IPS-18c (cell line): ENCODE measurements around the gene TFDP2.
"Not testable (repeated sequence)": the region's sequence is repeated elsewhere in the genome, so short reads cannot be mapped to it uniquely, and the experiment has no call there.

Experiments
- H3K4me3 ChIP-seq: 2 replicates; pipeline ENCODE4 v1.7.0; 2013; ENCODE audit warnings: low read depth, mild to moderate bottlenecking, low read length, moderate library complexity; ENCODE audit not compliant: insufficient read depth
- H3K9me3 ChIP-seq: one replicate; pipeline ENCODE4 v1.6.1; 2013; ENCODE audit warnings: mild to moderate bottlenecking, low read length, moderate library complexity; ENCODE audit not compliant: control insufficient read depth, insufficient read depth

Gene TFDP2, protein sequence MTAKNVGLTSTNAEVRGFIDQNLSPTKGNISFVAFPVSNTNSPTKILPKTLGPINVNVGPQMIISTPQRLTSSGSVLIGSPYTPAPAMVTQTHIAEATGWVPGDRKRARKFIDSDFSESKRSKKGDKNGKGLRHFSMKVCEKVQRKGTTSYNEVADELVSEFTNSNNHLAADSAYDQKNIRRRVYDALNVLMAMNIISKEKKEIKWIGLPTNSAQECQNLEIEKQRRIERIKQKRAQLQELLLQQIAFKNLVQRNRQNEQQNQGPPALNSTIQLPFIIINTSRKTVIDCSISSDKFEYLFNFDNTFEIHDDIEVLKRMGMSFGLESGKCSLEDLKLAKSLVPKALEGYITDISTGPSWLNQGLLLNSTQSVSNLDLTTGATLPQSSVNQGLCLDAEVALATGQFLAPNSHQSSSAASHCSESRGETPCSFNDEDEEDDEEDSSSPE

DNA sequence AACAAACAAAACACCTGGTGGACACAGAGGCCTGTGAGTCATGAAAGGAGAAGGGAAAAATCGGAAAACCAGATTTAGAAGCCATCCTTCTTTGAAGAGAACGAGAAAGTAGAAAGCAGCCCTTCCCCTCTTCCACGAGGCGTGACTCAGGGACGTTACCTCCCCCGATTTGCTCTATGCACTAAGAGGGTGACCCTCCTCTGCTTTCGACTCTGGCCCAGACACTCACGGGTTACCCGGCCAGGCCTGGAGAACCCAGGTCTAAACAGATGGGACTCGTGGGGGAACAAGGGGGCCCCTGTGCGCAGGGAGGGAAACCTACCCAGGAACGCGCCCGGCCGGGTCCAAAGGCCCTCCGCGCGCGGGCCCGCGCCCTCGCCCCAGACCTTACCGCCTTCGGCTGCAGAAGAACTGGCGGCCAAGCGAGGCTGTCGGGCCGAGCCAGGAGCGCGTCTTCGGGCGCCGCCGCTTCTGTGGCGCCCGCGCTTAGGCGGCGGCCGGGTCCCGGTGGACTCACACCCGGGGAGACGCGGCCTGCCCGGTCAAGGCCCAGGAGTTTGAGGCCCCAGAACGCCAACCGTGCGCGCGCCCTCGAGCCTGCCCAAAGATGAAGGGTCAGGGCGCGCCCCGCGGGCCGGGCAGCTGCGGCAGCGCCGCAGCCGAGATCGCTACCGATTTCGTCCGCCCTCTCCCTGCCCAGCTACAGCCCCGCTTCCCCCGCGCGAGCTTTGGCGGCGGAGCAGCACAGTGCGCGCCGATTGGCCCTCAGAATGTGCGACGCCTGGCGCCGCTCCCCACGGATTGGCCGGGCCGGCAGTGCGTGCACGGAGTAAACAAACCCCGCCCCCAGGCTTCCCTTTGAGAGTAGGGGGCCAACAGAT is at the start of gene TFDP2:
Gene TFDP2 (minus strand): TSS at position 753 of the 881 bp plus-strand sequence. CDS start 47,795 bp downstream, outside the sequence.
- no peaks in the 10 kb centered on the region for H3K9me3 ChIP-seq
- H3K4me3 ChIP-seq: peak within 1 kb of the TSS; percentile 86

DNA sequence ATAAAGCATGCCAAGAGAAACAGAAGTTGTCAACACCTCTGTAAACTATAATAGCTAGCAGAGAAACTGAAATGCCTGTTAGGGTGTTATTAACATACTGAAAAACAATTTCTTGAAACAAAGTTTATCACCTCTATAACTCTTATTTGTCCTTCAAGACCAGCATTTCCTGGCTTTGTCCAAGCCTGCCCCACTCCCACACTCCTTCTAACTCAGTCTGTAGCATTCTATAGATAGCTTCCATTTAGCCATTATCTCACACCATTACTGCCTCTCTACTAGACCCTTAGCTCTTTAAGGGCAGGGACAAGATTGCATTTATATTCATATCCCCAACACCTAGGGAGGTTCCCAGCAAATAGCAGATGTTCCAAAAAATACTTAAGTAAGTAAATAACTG is 39.5 kb upstream of the TFDP2 start:
- Histone ChIP-seq H3K4me3 (no peak overlapping the region), H3K9me3 (no peaks in the 10 kb centered on the region)

DNA sequence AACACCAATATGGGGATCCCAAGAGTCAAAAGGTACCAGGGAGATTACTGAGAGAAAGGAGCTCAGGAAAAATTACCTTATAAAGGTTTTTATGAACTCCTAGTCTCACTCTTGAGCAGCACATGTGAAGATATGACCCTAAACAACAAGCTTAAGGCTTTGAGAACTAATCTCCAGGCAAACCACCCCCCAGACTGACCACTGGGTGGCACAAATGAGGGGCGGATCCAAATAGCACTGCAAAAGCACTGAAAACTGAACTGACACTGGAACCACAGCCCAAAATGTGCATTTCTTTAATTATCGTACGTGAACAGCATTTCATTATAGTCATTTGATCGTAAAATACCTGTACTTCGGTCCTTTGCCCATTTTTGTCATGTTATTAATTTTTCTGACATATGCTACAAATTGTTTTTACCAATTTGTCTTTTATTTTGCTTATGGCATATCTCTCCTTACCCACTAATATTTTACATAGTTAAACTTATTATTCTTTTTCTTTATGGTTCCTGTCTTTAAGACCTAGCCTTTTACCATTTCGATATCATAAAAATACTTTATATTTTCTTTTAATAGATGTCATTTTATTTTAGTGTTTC is 31.5 kb upstream of the TFDP2 start:
- H3K9me3 ChIP-seq: no peaks in the 10 kb centered on the region
- no peak overlapping the region for H3K4me3 ChIP-seq

DNA sequence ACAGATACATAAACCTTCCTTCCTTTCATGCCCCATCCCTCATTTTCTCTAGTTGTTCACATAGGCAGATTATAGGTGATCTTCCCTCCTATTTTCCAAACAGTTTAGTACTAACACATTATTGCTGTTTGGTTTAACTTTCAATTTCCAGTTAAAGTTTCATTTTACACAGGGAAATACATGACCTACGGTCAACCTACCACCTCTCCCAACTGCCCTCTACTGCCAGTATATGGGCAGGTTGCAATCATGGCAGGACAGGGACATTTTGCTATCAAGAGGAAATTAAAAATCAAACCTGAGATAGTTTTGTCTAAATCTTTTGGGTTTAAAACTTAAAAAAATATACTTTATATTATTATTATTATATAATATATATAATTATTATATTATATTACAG is 26.1 kb upstream of the TFDP2 start:
- no peaks in the 10 kb centered on the region for H3K9me3 ChIP-seq

DNA sequence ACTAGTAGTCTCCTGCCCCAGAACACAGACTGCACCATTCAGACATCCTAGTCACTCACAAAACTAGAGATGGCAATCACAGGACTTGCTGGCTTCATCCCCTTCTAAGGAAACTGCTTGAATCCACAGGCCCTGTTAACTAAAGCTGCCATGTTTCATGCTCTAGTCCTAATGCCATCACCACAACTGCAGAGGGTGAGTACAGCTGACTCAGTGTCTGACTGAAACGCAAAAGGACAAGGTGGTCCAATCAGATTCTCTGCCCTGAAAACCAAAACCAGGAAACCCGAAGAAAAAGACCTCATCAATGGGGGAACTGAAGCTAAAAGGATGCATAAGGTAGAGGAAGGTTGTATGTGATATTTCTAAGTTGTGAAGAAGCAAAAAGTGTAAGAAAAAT is 25.2 kb upstream of the TFDP2 start:
- no peaks in the 10 kb centered on the region for H3K9me3 ChIP-seq
- H3K4me3 ChIP-seq: no peak overlapping the region

More for the DNA sequence above, 26.1 kb upstream of the TFDP2 start:
- no peak overlapping the region for H3K4me3 ChIP-seq

DNA sequence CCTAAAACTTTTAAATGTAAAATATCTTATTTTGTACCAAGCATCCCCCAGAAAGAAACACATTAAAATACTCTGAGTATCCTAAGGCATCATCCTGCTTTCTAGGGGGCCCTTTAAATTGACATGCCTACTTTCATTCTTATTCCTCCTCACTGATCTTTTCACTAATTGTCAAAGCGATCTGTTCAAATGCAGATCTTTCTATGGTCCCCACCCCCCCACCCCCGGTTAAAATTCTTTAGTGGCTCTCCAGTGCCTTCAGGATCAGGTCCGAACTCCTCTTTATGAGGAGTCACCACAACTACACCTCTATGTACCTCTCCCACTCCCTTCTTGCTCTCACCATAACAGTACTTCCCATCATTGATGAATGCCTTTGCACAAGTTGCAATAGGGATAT is 19.2 kb upstream of the TFDP2 start:
- Histone ChIP-seq H3K9me3 (no peaks in the 10 kb centered on the region), H3K4me3 (peak overlapping the region; percentile 21; the same call in 1 of the 2 replicates)

DNA sequence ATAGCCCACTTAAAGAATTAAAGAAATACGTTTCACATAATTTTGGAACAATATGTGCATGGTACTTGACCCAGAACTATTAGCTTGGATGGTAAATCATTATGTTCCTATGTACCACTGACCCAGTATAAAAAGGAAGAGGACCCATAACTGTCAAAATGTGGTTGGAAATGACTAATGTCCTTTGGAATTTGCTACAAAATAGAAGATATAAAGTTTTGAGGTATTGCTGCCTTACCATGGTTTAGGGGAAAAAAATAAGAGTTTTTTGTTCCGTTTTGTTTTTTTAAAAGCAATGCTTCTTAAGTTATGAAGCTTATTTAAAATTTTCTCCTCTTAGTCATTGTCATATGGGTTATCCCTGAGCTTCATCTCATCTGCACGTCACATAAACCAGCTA is 15.8 kb upstream of the TFDP2 start:
- H3K9me3 ChIP-seq: no peaks in the 10 kb centered on the region
- no peak overlapping the region for H3K4me3 ChIP-seq

DNA sequence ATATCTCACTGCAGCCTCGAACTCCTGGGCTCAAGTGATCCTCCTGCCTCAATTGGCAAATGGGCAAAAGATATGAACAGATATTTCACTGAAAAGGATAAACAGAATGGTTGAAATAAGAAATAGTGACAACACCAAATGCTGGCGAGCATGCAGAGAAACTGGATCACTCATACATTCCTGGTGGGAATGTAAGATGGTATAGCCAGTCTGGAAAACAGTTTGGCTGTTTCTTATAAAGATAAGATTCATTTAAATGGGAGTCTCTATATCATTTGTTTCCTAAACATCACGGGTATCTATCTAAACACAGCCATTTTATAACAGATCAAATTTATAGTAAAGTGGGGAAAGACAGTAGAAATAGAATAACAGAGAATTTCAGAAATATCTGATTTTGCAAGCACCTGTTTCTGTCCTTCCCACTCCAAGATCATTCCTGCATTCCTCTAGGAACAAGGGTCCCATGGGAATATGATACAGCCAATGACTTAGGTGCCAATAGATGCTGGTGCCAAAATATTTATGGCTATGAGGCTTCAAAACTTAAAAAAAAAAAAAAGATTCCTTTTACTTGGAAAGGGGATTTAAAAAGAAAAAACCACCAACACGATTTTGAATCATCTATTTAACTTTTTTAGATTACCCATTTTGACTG is 9.9 kb upstream of the TFDP2 start:
- Histone ChIP-seq H3K4me3 (no peak overlapping the region), H3K9me3 (no peaks in the 10 kb centered on the region)

DNA sequence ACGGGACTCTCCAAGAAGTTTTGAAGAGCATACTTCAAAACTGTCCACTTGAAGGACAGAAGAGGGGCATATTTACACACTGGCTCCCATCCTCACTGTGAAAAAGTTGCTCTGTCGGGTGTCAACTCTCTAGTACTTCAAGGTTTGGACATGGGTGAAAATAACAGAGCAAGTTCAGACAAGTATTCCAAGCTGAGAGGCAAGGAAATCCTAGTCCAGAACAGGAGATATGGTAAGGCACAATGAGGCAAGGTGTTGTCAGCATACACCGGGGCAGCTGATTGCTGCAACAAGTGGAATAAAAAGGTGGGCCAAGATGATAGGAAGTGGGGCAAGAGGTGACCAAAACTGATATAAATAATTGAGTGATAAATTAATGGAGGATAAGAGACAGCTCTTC is 4.8 kb upstream of the TFDP2 start:
- Histone ChIP-seq H3K9me3 (no peaks in the 10 kb centered on the region), H3K4me3 (no peak overlapping the region)

DNA sequence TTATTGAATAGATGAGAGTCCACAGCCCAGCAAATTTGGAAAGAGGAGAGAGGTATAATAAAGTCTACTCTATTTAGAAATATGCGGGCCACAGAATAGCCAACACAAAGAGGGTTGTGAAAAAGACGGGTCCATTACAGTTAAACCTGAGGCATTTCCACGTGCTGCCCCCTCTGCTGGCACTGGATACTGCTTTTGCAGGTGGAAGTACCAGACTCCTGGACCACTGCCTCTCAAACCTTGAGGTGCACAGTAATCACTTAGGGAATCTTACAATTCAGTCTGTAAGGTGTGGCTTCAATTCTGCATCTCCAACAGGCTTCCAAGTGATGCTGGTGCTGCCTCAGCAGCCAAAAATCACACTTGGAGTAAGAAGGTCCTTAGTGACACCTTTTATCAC is 3.0 kb upstream of the TFDP2 start:
- no peaks in the 10 kb centered on the region for H3K9me3 ChIP-seq
- no peak overlapping the region for H3K4me3 ChIP-seq

DNA sequence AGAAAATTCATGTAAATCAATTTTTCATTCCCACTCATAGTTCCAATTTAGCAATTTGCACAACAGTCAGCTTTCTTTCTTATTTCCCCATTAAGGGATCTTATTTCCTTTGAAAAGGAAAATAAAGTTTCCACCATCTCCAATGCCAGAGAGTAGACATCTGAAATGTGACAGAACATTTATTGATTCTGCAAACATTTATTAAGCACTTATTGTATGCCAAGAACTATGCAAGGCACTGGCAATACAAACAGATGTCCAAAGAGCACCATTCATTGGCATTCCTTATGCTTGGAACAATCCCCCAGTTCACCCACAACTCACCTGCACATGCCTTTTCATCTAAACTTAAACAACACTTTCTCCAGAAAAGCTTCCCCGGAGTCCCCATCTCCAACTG is 2.5 kb upstream of the TFDP2 start:
- Histone ChIP-seq H3K4me3 (no peak overlapping the region), H3K9me3 (no peaks in the 10 kb centered on the region)

DNA sequence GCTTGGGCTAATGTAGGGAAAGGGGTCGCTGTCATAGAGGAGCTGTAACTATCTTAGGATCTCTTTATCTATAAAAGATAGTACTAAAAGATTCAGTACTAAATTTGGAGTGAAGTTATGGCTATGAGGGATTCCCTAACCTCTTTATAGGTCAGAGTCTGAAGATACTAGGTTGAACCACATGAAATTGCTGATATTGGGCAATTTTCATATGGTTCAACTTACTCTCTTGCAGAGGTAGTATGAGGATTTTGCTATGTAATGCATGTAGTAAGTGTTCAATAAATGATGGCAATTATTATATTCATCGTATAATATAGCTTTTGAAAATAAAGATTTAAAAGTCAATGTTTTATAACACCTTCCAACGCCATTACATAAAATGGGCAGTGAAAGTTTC is 1.9 kb upstream of the TFDP2 start:
- H3K9me3 ChIP-seq: no peaks in the 10 kb centered on the region
- H3K4me3 ChIP-seq: no peak overlapping the region

DNA sequence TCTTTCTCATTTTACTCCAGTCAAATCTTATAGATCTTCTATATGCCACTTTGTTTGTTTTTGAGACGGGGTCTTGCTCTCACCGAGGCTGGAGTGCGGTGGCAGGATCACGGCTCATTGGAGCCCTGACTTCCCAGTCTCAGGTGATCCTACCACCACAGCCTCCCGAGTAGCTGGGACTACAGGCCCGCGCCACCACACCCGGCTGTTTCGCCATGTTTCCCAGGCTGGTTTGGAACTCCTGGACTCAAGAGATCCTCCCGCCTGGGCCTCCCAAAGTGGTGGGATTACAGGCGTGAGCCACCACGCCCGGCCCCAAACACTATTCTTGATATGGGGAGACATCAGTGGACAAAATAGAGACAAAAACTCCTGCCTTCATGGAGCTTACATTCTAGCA is 927 bp upstream of the TFDP2 start:
- Histone ChIP-seq H3K9me3 (no peaks in the 10 kb centered on the region), H3K4me3 (no peak overlapping the region)

DNA sequence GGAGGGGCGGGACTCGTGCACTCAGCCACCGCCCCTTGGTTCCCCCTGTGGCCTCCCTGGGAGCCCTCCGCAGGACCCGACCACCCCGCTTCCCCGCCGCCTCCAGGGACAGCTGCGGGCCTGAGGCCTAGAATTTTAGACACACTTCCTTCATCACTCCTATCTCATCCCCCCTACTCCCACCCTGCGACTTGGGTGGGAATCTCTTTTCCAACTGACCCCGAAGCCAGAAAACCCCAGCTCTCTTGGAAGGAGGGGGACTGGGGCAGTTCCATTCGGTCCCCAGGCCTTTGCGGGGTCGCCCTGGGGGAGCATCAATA is 289 bp upstream of the TFDP2 start:
- Histone ChIP-seq H3K9me3 (no peaks in the 10 kb centered on the region), H3K4me3 (peak overlapping the region; percentile 86)

DNA sequence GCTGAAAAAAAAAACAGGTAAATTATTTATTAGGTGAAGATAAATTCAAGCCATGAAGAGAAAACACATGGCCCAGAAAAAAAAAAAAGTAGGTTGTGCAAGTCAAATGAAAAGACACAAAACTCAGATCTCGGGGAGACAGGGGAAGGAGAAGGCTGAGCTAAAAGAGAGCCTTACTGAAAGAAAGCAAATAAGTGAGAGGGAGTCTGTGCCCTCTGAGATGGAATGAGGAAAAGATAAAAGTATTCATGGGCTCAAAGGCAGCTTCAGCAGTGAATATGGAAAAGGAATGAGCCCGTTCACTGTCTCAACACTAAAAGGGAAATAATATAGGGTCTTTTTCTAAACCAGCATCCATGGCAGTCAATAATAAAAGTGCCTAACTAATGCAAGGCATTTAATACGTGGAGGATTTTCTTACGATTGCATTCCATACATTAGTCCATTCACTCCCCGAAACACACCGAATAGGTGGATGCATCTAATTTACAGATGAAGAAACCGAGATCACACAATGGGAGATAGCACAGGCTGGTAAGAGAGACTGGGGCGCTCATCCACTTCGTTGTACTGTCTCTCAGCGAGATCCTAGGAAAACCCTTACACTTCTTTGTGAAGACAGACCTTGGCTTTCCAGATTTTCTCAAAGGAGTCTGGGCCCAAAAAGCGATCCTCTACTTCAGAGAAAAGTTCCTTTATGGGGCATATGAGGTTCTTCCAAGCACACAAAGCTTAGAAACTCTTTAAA is 1.1 kb downstream of the TFDP2 start:
- peak overlapping the region; percentile 86 for H3K4me3 ChIP-seq
- no peaks in the 10 kb centered on the region for H3K9me3 ChIP-seq

DNA sequence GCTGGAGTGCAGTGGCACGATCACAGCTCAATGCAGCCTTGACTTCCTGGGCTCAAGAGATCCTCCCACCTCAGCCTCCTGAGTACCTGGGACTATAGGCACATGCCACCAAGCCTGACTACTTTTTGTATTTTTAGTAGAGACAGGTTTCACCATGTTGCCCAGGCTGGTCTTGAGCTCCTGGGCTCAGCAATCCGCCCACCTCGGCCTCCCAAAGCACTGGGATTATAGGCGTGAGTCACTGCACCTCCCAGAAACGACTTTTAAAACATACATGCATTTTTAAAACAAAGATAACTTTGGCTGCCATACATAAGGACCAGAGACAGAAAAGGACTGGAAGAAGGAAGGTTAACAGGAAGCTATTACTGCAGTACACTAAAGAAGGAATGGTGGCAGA is 4.8 kb downstream of the TFDP2 start:
- H3K9me3 ChIP-seq: not testable (repeated sequence)

More for the DNA sequence above, 4.8 kb downstream of the TFDP2 start:
- not testable (repeated sequence) for H3K4me3 ChIP-seq
